HEK293 (cell line): ENCODE data around the gene UBE3B.

ENCODE experiments used
- KLF16 ChIP-seq: fragments of 450-650 bp; formaldehyde crosslinking; IDR thresholded peaks from 2 replicates; pipeline ENCODE4 v1.5.1; 2017; ENCODE audit warnings: missing biosample characterization, missing genetic modification characterization
- SP2 ChIP-seq: fragments of 450-650 bp; formaldehyde crosslinking; IDR thresholded peaks from 2 replicates; pipeline ENCODE4 v1.5.1; 2016; ENCODE audit warnings: missing biosample characterization, missing genetic modification characterization
- ZNF274 ChIP-seq, 2 experiments: fragments of 200-500 bp in 1 of 2; fragments of 450-650 bp in 1 of 2; sonication (Bioruptor generic) in 1 of 2; formaldehyde crosslinking in 1 of 2; IDR thresholded peaks; 2 replicates each; pipeline versions ENCODE4 v1.5.1 to v1.6.1; 2014 to 2016; ENCODE audit warnings: borderline replicate concordance in 1 of 2, inconsistent platforms in 1 of 2, low read length in 1 of 2, missing biosample characterization in 1 of 2, missing genetic modification characterization in 1 of 2
- ZNF350 ChIP-seq: fragments of 450-650 bp; formaldehyde crosslinking; IDR thresholded peaks from 2 replicates; pipeline ENCODE4 v1.5.0; 2017; ENCODE audit warnings: missing biosample characterization, mild to moderate bottlenecking, missing genetic modification characterization
- ZNF521 ChIP-seq: fragments of 450-650 bp; formaldehyde crosslinking; IDR thresholded peaks from 2 replicates; pipeline ENCODE4 v1.5.1; 2017; ENCODE audit warnings: missing biosample characterization, mild to moderate bottlenecking, missing genetic modification characterization
- ZNF549 ChIP-seq: fragments of 450-650 bp; IDR thresholded peaks from 2 replicates; pipeline ENCODE4 v1.5.1; 2018; ENCODE audit warnings: missing biosample characterization, missing genetic modification characterization, mild to moderate bottlenecking, inconsistent platforms, moderate library complexity
- ZNF621 ChIP-seq: fragments of 450-650 bp; formaldehyde crosslinking; IDR thresholded peaks from 2 replicates; pipeline ENCODE4 v1.5.1; 2017; ENCODE audit warnings: missing biosample characterization, missing genetic modification characterization
- ZNF629 ChIP-seq: fragments of 450-650 bp; formaldehyde crosslinking; IDR thresholded peaks from 2 replicates; pipeline ENCODE4 v1.5.1; 2017; ENCODE audit warnings: missing biosample characterization, missing genetic modification characterization
- ZSCAN30 ChIP-seq: fragments of 450-650 bp; IDR thresholded peaks from 2 replicates; pipeline ENCODE4 v1.5.1; 2018; ENCODE audit warnings: missing biosample characterization, mild to moderate bottlenecking, missing genetic modification characterization, moderate library complexity
- TF ChIP-seq, protein P1 (sequence below): fragments of 450-650 bp; formaldehyde crosslinking; IDR thresholded peaks from 2 replicates; pipeline ENCODE4 v1.5.1; 2016; ENCODE audit warnings: missing biosample characterization, missing genetic modification characterization

DNA sequence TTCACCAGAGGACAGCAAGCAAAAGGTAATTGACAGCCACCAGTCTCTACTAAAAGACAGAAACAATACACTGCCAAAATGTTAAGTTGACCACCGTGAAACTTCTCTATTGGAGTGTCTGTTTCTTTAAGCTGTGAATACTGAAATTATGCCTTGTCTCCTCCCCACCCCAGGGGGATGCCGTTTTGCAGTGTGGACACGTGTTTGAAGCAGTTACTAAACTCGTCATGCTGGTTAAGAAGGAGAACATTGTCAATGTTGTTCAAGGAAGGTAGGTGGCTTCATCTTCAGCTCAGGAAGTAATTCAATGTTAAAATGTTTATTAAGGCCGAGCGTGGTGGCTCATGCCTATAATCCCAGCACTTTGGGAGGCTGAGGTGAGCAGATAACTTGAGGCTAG, 33.2 kb upstream of the UBE3B start:
- no peak for TF ChIP-seq ZNF621 (tag by site-specific recombination)
- TF ChIP-seq, protein P1, sequence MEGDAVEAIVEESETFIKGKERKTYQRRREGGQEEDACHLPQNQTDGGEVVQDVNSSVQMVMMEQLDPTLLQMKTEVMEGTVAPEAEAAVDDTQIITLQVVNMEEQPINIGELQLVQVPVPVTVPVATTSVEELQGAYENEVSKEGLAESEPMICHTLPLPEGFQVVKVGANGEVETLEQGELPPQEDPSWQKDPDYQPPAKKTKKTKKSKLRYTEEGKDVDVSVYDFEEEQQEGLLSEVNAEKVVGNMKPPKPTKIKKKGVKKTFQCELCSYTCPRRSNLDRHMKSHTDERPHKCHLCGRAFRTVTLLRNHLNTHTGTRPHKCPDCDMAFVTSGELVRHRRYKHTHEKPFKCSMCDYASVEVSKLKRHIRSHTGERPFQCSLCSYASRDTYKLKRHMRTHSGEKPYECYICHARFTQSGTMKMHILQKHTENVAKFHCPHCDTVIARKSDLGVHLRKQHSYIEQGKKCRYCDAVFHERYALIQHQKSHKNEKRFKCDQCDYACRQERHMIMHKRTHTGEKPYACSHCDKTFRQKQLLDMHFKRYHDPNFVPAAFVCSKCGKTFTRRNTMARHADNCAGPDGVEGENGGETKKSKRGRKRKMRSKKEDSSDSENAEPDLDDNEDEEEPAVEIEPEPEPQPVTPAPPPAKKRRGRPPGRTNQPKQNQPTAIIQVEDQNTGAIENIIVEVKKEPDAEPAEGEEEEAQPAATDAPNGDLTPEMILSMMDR, result no peak
- no peak for TF ChIP-seq ZNF549
- TF ChIP-seq SP2 (tag by site-specific recombination), result no peak
- no peak for TF ChIP-seq ZNF274 (IDR thresholded peaks at IDR 0.05; ENCODE audit: low read length)
- no peak for TF ChIP-seq ZNF274 (tag by site-specific recombination; IDR thresholded peaks at IDR 0.05; ENCODE audit: borderline replicate concordance)
- no peak for TF ChIP-seq ZNF629 (tag by site-specific recombination)
- TF ChIP-seq KLF16 (tag by site-specific recombination), result no peak
- no peak for TF ChIP-seq ZNF350 (tag by site-specific recombination)
- no peak for TF ChIP-seq ZSCAN30 (tag by site-specific recombination)
- TF ChIP-seq ZNF521, result no peak
